Activated T-cell treated with anti-CD3 and anti-CD28 coated beads, Interleukin-2, amount 50 U/mL, for 72 hours (primary cell): ENCODE results near the gene PABPN1L. TPM values are rescaled to one million over a fixed set of nuclear protein-coding genes. Genes with fewer than 3 reads are reported as not detected.

ENCODE experiments used
- ATAC-seq, 2 donors: fragments of 150-1000 bp; cut with Tn5 transposase; replicated peaks in 1 of 2; 2 replicates each; pipeline ENCODE4 v1.10.0; 2021; ENCODE audit warnings: moderate library complexity in 2 of 2, mild to moderate bottlenecking in 1 of 2
- DNase-seq, 2 donors: peaks; one replicate each; pipeline ENCODE4 v3.0.0; 2021 to 2022; ENCODE audit warnings: mixed read lengths in 1 of 2
- H3K27ac Mint-ChIP-seq: one replicate; pipeline ENCODE4 v1.8.0; 2022; ENCODE audit warnings: mild to moderate bottlenecking, moderate library complexity, mixed read lengths
- H3K27me3 Mint-ChIP-seq: one replicate; pipeline ENCODE4 v1.8.0; 2022; ENCODE audit warnings: low read depth, mixed read lengths
- H3K36me3 Mint-ChIP-seq, 2 donors: one replicate each; pipeline ENCODE4 v1.8.0; 2022; ENCODE audit warnings: mixed read lengths in 2 of 2, mild to moderate bottlenecking in 1 of 2; ENCODE audit not compliant: insufficient read depth in 2 of 2
- H3K4me1 Mint-ChIP-seq: one replicate; pipeline ENCODE4 v1.8.0; 2022; ENCODE audit warnings: low read depth, mixed read lengths
- H3K4me3 Mint-ChIP-seq, 2 donors: one replicate each; pipeline ENCODE4 v1.8.0; 2022; ENCODE audit warnings: mild to moderate bottlenecking in 2 of 2, mixed read lengths in 2 of 2, moderate library complexity in 2 of 2
- H3K9me3 Mint-ChIP-seq, 2 donors: one replicate each; pipeline ENCODE4 v1.8.0; 2022; ENCODE audit warnings: mixed read lengths in 2 of 2
- total RNA-seq, 2 donors: library from RNA; stranded (reverse); gene quantifications; one replicate each; pipeline ENCODE4 v1.2.3, GENCODE V29; 2022

PABPN1L gene, protein sequence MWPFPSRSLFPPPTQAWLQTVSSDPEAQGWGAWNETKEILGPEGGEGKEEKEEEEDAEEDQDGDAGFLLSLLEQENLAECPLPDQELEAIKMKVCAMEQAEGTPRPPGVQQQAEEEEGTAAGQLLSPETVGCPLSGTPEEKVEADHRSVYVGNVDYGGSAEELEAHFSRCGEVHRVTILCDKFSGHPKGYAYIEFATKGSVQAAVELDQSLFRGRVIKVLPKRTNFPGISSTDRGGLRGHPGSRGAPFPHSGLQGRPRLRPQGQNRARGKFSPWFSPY
- not detected for total RNA-seq

DNA sequence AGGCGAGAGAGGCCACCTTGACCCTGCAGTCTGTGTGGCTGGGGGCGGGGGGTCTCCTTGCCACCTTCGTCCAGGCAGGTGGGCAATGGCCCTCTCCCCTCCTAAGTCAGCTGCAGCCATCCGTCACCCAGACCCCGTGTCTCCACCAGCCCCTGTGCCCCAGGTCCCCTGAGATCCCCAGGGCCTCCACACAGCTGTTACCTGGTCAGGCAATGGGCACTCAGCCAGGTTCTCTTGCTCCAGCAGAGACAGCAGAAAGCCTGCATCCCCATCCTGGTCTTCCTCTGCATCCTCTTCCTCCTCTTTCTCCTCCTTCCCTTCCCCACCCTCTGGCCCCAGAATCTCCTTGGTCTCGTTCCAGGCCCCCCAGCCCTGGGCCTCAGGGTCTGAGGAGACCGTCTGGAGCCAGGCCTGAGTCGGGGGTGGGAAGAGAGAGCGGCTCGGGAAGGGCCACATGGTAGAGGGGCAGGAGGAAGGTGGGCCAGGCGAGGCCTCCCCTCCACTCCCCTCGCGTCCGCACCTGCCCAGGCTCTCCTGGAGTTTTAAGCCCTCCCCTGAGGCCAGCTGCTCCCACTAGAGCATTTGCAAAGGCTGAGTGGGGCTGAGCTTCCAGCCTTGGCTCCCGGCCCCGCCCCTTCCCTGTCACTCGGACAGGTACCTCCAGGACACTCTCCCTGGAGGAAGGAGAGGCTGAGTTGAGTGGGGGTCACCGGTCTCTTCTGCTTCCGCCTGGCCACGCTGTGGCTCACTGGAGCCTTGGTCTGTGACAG lies at the start of gene PABPN1L:
TSS of gene PABPN1L (minus strand) at position 510 of the 770 bp plus-strand sequence. CDS start at position 456, 54 bp downstream.
- ATAC-seq, result no peak
- Mint-ChIP-seq H3K27ac (no peak within 1 kb of the TSS), H3K4me3 (no peak within 1 kb of the TSS), H3K36me3 (no peaks in the 10 kb centered on the region), H3K27me3 (peaks cover 16% of the 10 kb centered on the region), H3K9me3 (no peaks in the 10 kb centered on the region), H3K4me1 (peaks cover 8% of the 10 kb centered on the region)
- no peak for DNase-seq

DNA sequence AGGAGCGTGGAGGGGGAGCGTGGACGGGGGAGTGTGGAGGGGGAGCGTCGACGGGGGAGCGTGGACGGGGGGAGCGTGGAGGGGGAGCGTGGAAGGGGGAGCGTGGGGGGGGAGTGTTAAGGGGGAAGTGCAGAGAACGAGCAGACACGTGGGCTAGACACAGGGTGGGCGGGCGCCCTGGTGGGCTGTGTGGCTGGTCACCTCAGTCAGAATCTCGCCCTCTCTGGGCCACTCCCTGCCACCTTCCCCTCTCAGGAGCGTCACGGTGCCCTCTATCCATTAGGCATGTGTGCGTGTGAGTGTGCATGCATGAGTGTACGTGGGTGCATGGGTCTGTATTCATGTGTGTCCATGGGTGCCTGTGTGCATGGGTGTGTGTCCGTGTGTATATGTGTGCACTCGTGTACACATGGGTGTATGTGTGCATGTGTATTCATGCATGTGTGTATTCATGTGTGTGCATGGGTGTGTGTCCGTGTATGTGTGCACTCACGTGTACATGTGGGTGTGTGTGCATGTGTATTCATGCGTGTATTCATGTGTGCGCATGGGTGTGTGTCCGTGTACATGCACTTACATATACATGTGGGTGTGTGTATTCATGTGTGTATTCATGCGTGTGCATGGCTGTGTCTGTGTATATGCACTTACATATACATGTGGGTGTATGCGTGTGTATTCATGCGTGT lies 49.3 kb upstream of the PABPN1L start:
- no peak overlapping the region for H3K27ac Mint-ChIP-seq
- H3K4me3 Mint-ChIP-seq, result no peak overlapping the region
- no peak for ATAC-seq
- no peaks in the 10 kb centered on the region for H3K4me1 Mint-ChIP-seq
- H3K27me3 Mint-ChIP-seq, result no peaks in the 10 kb centered on the region
- H3K36me3 Mint-ChIP-seq, result no peaks in the 10 kb centered on the region
- peaks cover 2 to 3% of the 10 kb centered on the region in 2 donors for H3K9me3 Mint-ChIP-seq
- DNase-seq, result no peak

DNA sequence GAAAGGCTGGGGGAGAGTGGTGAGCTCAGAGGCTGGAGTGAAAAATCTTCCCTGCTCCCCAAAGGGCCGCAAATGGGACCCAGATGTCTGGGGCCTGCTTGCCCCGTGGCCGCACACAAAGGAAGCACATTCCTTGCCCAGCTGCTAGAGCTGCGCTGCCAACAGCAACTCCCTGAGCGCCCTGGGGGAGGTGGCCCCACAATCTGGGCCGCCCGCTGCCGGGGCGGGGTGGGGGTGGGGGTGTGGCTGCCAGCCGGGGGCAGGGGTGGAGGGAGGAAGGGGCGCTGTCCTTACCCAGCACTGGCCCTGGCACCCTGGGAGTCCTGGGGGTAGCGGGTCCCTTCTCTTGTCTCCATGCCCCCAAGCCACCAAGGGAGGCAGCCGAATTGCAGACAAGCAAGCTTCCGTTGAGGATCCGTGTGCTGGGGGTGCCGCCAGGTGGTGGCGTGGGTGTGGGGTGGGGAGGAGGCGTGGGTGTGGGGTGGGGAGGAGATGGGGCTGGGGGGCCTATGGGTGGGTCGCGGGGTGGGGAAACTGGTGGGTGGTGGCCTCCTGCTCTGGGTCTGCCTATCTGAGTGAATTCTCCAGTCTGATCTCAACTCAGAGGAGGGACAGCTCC lies 48.4 kb upstream of the PABPN1L start:
- Mint-ChIP-seq H3K4me1 (no peaks in the 10 kb centered on the region), H3K27me3 (no peaks in the 10 kb centered on the region), H3K9me3 (peaks cover 2 to 3% of the 10 kb centered on the region in 2 donors), H3K36me3 (no peaks in the 10 kb centered on the region), H3K27ac (no peak overlapping the region), H3K4me3 (no peak overlapping the region)
- no peak for DNase-seq
- ATAC-seq, result no peak

DNA sequence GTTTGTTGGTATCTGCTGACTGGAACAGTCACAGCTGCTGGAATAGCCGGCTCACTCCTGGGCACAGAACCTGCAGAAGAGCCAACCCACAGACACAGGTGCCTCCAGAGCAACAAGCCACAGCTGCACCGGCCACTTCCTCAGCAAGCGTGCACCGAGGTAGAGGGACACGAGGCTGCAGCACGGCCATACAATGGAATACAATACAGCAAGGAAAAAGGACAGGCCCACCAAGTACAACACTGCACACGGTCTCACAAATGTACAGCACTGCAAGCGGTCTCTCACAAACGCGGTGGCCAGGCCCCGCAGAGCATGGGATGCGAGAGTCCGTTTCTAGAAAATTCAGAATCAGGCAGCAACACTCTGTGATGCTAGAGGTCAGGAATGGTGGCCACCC lies 47.4 kb upstream of the PABPN1L start:
- Mint-ChIP-seq H3K27me3 (no peaks in the 10 kb centered on the region), H3K27ac (no peak overlapping the region), H3K9me3 (peaks cover 2 to 3% of the 10 kb centered on the region in 2 donors), H3K36me3 (no peaks in the 10 kb centered on the region), H3K4me1 (no peaks in the 10 kb centered on the region), H3K4me3 (no peak overlapping the region)
- ATAC-seq, result no peak
- DNase-seq, result no peak

DNA sequence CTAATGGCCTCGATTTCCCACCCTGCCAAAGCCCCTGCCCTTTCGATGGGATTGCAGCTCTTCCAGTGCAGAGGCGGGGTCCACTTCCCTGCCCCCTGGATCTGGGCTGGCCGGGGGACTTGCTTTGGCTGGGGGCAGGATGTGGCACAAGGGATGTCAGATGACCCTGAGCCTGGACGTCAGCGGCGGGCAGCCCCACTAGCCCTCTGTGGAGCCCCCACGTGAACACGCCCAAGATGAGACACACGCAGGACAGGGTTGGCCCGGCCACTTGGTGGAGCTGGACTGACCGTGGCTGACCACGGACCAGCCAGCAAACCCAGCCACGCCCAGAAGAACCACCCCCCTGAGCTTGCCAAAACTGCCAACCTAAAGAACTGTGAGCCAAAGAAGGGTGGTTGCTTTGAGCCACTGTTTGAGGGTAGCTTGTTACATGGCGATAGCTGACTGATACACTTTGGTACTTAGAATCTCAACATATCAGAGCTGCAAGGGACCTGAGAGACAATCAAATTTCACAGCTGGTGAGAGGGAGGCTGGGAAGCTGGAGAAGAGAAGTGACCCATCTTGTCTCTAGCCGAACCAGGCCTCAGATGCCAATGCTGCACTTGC lies 46.6 kb upstream of the PABPN1L start:
- Mint-ChIP-seq H3K27me3 (no peaks in the 10 kb centered on the region), H3K4me3 (no peak overlapping the region), H3K27ac (no peak overlapping the region), H3K4me1 (no peaks in the 10 kb centered on the region), H3K9me3 (peaks cover 2 to 3% of the 10 kb centered on the region in 2 donors), H3K36me3 (no peaks in the 10 kb centered on the region)
- DNase-seq, result no peak
- ATAC-seq, result no peak

DNA sequence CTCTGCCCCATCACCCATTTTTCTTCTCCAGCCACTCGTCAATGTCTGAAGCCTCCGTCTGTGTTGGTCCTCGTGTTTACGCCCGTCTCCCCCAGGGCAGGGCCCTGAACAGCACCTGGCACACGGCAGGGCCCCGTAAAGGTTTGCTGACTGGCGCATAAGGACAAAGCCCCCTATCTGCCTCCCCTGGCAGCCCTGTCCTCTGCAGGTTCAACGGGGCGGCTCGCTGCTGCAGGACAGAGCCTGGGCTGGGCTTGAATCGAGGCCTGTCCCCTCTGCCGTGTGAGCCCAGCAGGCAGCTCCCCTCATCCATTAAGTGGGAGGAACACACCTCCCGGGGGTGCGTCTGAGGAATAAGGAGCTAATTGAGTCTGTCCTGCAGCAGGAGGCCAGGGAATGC lies 46.1 kb upstream of the PABPN1L start:
- no peaks in the 10 kb centered on the region for H3K36me3 Mint-ChIP-seq
- no peak for ATAC-seq
- DNase-seq, result no peak
- no peaks in the 10 kb centered on the region for H3K4me1 Mint-ChIP-seq
- H3K4me3 Mint-ChIP-seq, result no peak overlapping the region
- no peak overlapping the region for H3K27ac Mint-ChIP-seq
- H3K9me3 Mint-ChIP-seq, result peaks cover 2 to 3% of the 10 kb centered on the region in 2 donors
- no peaks in the 10 kb centered on the region for H3K27me3 Mint-ChIP-seq

DNA sequence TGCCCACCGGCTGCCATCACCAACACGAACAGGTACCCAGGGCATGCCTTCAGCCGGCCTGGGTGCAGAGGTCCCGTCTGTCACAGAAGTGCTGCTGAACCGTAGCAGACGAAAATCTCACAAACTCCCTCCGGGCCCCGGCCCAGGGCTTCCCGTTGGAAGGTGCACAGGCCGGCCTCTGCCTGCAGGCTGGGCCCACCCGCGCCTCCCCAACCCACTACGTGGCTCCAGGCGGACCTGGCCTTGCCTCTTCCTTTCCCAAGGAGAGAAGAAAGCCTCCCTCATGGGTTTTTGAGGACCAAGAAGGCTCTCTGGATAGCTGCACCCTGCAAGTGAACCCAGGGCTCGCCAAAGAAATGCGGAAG lies 45.5 kb upstream of the PABPN1L start:
- Mint-ChIP-seq H3K4me1 (no peaks in the 10 kb centered on the region), H3K9me3 (peaks cover 2 to 3% of the 10 kb centered on the region in 2 donors)
- no peak for ATAC-seq

DNA sequence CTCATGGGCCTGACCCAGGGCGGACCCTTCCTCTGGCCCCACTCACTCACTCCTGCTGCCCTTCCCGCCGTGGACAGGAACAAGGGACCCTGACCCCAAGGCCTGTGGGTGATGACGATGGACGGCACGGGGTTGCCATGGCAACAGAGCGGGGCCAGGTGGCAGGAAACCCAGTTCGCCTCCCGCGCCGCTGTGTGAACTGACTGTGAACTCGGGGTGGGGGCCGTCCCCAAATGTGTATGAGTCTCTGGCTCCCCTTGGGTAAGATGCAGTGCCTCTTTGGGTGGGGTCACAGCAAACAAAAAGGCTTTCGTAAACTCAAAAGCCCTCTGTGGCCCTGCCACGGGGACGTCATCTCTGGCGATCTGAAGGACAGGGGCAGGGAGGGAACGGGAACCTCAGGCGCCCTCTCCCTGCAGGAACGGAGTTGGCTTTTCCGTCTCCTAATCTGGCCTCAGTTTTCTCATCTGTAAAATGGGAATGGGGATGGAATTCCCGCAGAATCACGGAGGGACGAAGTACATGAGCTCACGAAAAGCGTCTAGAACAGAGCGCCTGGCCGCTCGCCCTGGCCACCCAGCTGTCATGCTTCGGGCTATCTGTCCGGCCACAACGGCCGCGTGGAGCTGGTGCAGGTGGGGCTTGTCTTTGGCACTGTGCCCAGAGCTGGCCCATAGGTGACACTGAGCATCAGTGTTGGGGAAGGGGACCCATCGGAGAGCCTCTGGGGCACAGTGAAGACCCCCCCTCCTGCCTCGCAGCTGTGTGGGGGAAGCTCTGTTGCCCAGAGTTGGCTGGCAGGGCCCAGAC lies 44.9 kb upstream of the PABPN1L start:
- peaks cover 2 to 3% of the 10 kb centered on the region in 2 donors for H3K9me3 Mint-ChIP-seq
- H3K36me3 Mint-ChIP-seq, result no peaks in the 10 kb centered on the region
- no peaks in the 10 kb centered on the region for H3K27me3 Mint-ChIP-seq
- ATAC-seq, result no peak
- H3K27ac Mint-ChIP-seq, result no peak overlapping the region
- no peak for DNase-seq
- H3K4me1 Mint-ChIP-seq, result no peaks in the 10 kb centered on the region
- H3K4me3 Mint-ChIP-seq, result no peak overlapping the region

More for the DNA sequence above, 45.5 kb upstream of the PABPN1L start:
- Mint-ChIP-seq H3K27ac (no peak overlapping the region), H3K27me3 (no peaks in the 10 kb centered on the region), H3K36me3 (no peaks in the 10 kb centered on the region), H3K4me3 (no peak overlapping the region)
- no peak for DNase-seq

DNA sequence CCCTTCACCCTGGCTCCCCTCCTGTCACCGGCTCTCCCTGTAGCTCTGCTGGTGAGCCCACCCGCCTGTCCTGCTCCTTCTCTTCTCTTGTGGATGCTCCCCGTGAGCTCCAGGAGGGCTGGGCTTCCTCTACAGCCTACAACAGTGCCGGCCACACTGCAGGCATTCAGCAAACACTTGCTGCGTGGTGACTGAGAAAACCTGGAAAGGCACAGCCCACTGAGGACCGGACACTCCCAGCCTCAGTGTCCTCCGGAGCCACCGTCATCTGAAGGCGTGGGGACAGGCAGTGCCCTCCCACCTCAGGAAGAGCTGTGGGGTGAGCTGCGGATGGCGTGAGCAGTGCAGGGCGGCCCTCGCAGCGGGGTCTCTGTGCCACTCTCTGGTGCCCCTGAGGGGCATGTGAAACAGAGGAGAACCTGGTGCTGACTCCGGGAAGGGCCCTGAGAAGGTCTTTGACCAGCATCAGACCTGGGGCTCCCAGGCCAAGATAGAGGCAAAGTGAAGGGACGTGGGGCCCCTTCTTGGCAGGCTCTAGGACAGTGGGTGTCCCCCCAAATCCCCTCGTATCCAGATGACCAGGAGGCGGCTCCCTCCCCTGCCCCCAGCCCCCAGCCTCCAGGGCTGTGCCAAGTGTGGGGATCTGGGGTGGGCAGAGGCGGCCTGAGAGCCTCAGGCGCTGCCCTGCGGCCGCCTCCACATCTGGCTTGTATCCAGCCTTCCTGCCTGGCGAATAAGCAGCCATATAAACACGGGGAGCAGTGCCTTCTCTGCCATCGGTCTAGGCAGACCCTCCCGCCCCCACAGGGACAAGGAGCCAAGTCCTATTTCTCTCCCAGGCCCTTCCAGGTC lies 44.0 kb upstream of the PABPN1L start:
- no peaks in the 10 kb centered on the region for H3K9me3 Mint-ChIP-seq
- no peaks in the 10 kb centered on the region for H3K27me3 Mint-ChIP-seq
- no peak overlapping the region for H3K27ac Mint-ChIP-seq
- no peaks in the 10 kb centered on the region for H3K4me1 Mint-ChIP-seq
- ATAC-seq (no peak), DNase-seq (no peak)
- no peak overlapping the region for H3K4me3 Mint-ChIP-seq
- H3K36me3 Mint-ChIP-seq, result no peaks in the 10 kb centered on the region

DNA sequence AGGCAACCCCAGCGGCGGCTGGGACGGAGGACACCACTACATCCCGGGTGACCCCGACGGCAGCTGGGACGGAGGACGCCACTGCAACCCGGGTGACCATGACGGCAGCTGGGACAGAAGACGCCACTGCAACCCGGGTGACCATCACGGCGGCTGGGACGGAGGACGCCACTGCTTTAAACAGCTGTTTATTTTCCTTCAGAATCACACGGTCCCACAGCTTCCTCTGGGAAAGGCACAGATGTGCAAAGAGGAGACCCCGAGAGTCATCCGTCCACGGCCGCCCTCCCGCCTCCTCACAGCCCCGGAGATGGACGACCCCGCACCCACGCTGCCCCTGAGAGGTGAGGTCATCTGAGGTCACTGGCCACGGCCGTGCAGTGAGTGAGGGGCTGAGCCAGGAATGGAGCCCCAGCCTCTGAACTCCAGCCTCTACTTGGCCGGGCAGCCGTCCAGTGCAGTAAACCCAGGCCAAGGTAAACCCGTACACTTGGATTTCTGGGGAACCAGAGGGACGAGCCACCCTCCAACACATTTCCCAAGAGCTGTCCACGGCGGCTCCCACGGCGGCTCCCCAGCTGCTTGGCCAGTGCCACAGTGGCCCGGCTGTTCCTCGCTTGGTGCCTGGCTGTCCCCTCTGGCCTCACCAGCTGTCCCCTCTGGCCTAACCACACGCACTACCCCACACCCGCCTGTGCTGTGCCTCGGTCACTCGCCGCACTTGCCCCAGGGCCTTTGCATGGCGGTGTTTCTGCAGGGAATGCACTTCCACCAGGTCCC lies 43.2 kb upstream of the PABPN1L start:
- H3K27me3 Mint-ChIP-seq, result no peaks in the 10 kb centered on the region
- H3K4me1 Mint-ChIP-seq, result no peaks in the 10 kb centered on the region
- no peak overlapping the region for H3K27ac Mint-ChIP-seq
- DNase-seq, result no peak
- no peaks in the 10 kb centered on the region for H3K36me3 Mint-ChIP-seq
- H3K4me3 Mint-ChIP-seq, result no peak overlapping the region
- ATAC-seq, result no peak
- H3K9me3 Mint-ChIP-seq, result no peaks in the 10 kb centered on the region

DNA sequence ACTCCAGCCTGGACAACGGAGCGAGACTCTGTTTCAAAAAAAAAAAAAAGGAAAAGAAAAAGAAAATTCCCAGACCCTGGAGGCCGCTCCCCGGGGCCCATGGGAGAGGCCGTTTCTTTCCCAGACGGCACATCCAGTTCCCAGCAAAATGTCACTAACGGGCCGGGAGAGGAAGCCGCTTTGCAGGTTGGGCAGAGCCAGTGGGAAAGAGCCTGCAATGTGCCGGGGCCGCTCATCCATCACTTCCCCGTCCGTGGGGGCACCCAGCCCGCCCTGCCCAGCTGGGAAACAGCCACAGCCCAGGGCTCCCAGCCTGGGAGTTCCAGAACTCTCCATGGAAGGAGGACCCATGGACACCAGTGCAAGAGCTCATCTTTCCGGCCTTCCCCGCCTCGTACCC lies 41.8 kb upstream of the PABPN1L start:
- Mint-ChIP-seq H3K4me3 (no peak overlapping the region), H3K4me1 (no peaks in the 10 kb centered on the region), H3K27ac (no peak overlapping the region), H3K36me3 (no peaks in the 10 kb centered on the region), H3K27me3 (no peaks in the 10 kb centered on the region), H3K9me3 (no peaks in the 10 kb centered on the region)
- DNase-seq (no peak), ATAC-seq (no peak)
